ENCODE results near the gene TTC6. TPM values are rescaled to one million over a fixed set of nuclear protein-coding genes. Genes with fewer than 3 reads are reported as not detected.
A peak's percentile ranks its signal among the peaks of the same experiment; 100 is the strongest.

The TTC6 gene
- total RNA-seq, 1 experiment from 2014 or later, result 0.06 TPM

DNA sequence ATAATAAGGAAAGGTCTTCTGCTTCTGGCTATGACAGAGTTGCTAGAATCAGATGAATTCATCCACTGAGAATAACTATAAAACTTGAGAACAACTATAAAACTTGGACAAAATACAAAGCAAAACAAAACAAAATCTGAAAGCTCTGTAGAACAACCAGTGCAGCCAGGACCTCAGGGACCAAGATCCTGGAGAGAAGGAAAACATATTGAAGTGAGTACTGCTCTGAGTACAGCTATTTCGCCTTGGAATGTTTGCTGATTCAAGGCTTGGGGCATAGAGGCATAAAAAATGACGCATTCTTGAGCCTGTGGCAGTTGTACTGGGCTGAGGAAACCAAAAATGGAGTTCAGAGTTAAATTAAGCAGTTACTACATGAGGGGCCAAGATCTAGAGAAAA lies 22.1 kb upstream of the TTC6 start:
- no peaks in the 10 kb centered on the region for H3K27me3 ChIP-seq
- no peaks in the 10 kb centered on the region for H3K9me3 ChIP-seq (replicated peaks)
- H3K4me1 ChIP-seq, result no peaks in the 10 kb centered on the region
- no peak overlapping the region for H3K4me3 ChIP-seq
- no peak overlapping the region for H3K27ac ChIP-seq
- no peaks in the 10 kb centered on the region for H3K36me3 ChIP-seq
- no peak for DNase-seq

GRCh38 chr14:37579274-37579673 lies 16.2 kb upstream of the TTC6 start:
- H3K4me1 ChIP-seq, result no peaks in the 10 kb centered on the region
- H3K27me3 ChIP-seq, result no peaks in the 10 kb centered on the region
- no peak overlapping the region for H3K4me3 ChIP-seq
- no peaks in the 10 kb centered on the region for H3K36me3 ChIP-seq
- no peak overlapping the region for H3K27ac ChIP-seq
- DNase-seq, result no peak
- H3K9me3 ChIP-seq (replicated peaks), result no peaks in the 10 kb centered on the region

DNA sequence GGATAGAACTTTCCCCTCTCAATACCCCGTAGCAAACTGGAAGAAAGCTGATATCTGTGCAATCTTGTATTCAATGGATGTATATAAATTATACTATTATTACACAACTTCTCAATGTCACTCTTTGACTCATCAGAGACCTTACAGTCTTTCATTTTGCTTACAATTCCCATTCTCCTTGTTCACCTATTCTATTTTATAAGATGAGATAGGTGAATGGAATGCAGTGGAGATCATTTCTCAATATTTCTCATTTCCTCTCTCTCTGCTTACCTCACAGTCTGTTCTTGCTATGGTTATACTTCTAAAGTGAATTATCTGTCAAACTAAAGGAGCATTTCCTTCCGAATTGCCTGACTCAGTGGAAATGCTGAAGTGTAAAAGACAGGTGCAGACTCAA lies 15.3 kb upstream of the TTC6 start:
- H3K27ac ChIP-seq, result no peak overlapping the region
- no peaks in the 10 kb centered on the region for H3K9me3 ChIP-seq (replicated peaks)
- no peaks in the 10 kb centered on the region for H3K36me3 ChIP-seq
- no peak overlapping the region for H3K4me3 ChIP-seq
- DNase-seq, result no peak
- H3K4me1 ChIP-seq, result no peaks in the 10 kb centered on the region
- H3K27me3 ChIP-seq, result no peaks in the 10 kb centered on the region

DNA sequence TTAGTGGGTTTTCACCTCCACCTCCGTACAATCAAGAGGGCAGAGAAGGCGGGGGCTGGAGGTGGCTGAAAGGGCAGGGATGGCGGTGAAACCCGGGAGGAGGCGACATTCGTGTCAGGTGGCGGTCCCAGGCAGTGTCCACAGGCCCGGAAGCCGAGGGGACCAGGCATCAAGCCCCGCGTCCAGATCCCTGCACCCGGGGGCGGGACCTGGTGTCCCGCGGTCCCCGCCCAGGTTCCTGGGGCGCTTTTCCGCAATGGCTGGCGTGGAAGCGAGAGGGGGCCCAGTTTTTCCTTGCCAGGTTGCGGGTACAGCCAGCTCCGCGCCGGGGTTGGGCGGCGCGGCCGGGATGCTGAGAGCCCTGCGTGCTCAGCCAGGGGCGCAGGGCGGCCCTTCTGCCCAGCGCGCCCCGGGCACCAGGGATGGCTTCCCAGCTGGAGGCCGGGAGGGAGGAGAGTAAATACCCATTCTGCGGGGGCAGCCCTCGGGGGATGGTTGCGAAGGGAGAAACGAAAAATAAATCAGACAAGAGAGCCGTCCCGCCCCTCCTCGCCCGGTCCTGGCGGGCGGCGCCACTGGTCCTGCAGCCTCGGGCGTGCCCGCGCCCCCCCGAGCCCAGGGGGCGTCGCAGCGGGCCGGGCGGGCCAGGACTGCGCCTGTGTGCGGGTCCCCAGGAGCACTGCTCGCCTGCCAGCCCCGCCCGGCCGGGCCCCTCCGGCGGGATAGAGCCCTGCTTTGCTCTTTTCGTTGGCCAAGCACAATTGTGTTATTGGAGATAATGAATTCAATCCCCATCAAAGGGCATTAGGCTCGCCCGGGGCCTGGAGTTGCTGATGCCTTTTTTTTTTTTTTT lies 11.8 kb upstream of the TTC6 start:
- no peaks in the 10 kb centered on the region for H3K27me3 ChIP-seq
- no peaks in the 10 kb centered on the region for H3K36me3 ChIP-seq
- H3K4me1 ChIP-seq, result no peaks in the 10 kb centered on the region
- no peak overlapping the region for H3K27ac ChIP-seq
- no peak for DNase-seq
- no peaks in the 10 kb centered on the region for H3K9me3 ChIP-seq (replicated peaks)
- no peak overlapping the region for H3K4me3 ChIP-seq

- no peaks in the 10 kb centered on the region for H3K9me3 ChIP-seq (replicated peaks)
- no peaks in the 10 kb centered on the region for H3K27me3 ChIP-seq
- H3K27ac ChIP-seq, result no peak overlapping the region
Measured at GRCh38 chr14:37584211-37585100, 11.0 kb upstream of the TTC6 start.

GRCh38 chr14:37585101-37585511 lies 10.3 kb upstream of the TTC6 start:
- no peaks in the 10 kb centered on the region for H3K27me3 ChIP-seq
- no peaks in the 10 kb centered on the region for H3K36me3 ChIP-seq
- no peaks in the 10 kb centered on the region for H3K4me1 ChIP-seq
- no peak overlapping the region for H3K27ac ChIP-seq
- no peaks in the 10 kb centered on the region for H3K9me3 ChIP-seq (replicated peaks)
- no peak overlapping the region for H3K4me3 ChIP-seq
- DNase-seq, result no peak

More at GRCh38 chr14:37584211-37585100, 11.0 kb upstream of the TTC6 start:
- Histone ChIP-seq H3K36me3 (no peaks in the 10 kb centered on the region), H3K4me3 (no peak overlapping the region), H3K4me1 (no peaks in the 10 kb centered on the region)
- DNase-seq, result no peak

DNA sequence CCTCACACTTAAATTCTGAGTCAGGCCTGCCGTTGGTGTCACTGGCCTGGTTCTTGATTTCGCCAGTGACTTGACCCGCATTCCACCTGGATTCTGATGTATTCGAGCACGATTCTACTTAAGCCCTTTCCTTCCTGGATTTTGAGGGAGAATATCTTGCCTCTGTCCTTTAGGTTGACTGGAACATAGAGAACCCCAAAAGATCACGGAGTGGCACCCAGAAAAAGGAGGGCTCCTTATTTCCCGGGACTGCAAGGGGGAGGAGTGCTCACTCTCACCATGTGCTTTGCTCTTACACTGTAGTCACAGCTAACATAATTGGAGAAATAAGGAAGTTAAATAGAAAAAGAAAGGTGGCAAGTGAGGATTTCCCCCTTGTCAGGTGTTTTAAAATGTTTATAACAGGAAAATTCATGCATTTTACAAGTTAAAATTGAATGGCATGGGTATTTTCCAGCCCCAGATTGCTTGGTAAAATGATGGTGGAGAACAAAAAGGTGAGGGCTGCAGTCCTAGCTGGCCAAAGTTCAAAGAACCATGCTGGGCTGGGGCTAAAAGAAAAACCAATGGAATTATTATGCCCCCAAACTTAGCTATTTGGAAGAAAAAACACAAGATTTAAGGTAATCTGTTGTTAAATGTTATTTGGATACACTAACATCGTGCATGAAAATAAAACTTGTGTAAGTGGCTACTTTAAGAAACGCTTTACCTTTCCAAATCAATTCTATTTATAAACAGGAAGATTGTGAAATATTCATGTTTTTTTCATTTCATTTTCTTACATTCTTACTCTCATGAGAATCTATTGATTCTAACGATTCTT lies 9.2 kb upstream of the TTC6 start:
- Histone ChIP-seq H3K9me3 (replicated peaks) (no peaks in the 10 kb centered on the region), H3K4me3 (no peak overlapping the region), H3K36me3 (no peaks in the 10 kb centered on the region), H3K27me3 (no peaks in the 10 kb centered on the region), H3K4me1 (no peaks in the 10 kb centered on the region), H3K27ac (no peak overlapping the region)
- no peak for DNase-seq

- H3K4me3 ChIP-seq, result no peak overlapping the region
- DNase-seq, result no peak
- H3K4me1 ChIP-seq, result no peaks in the 10 kb centered on the region
- H3K27ac ChIP-seq, result no peak overlapping the region
- H3K27me3 ChIP-seq, result no peaks in the 10 kb centered on the region
- H3K9me3 ChIP-seq (replicated peaks), result no peaks in the 10 kb centered on the region
- H3K36me3 ChIP-seq, result no peaks in the 10 kb centered on the region
Measured at GRCh38 chr14:37586797-37587130, 8.7 kb upstream of the TTC6 start.

- H3K27me3 ChIP-seq, result no peaks in the 10 kb centered on the region
- no peaks in the 10 kb centered on the region for H3K4me1 ChIP-seq
- no peak for DNase-seq
- no peaks in the 10 kb centered on the region for H3K9me3 ChIP-seq (replicated peaks)
- peak overlapping the region; percentile 53 for H3K4me3 ChIP-seq
- no peak overlapping the region for H3K27ac ChIP-seq
- no peaks in the 10 kb centered on the region for H3K36me3 ChIP-seq
Measured at GRCh38 chr14:37587131-37587803, 8.2 kb upstream of the TTC6 start.

GRCh38 chr14:37587881-37588666 lies 7.4 kb upstream of the TTC6 start:
- no peaks in the 10 kb centered on the region for H3K9me3 ChIP-seq (replicated peaks)
- no peaks in the 10 kb centered on the region for H3K27me3 ChIP-seq
- peak in 1 of 2 experiments; percentile 20 for DNase-seq
- H3K27ac ChIP-seq, result no peak overlapping the region
- H3K4me1 ChIP-seq, result no peaks in the 10 kb centered on the region
- H3K36me3 ChIP-seq, result no peaks in the 10 kb centered on the region
- H3K4me3 ChIP-seq, result peak overlapping the region; percentile 53

GRCh38 chr14:37588667-37588955 lies 6.8 kb upstream of the TTC6 start:
- Histone ChIP-seq H3K9me3 (replicated peaks) (no peaks in the 10 kb centered on the region), H3K4me1 (no peaks in the 10 kb centered on the region), H3K27ac (no peak overlapping the region), H3K36me3 (no peaks in the 10 kb centered on the region), H3K27me3 (no peaks in the 10 kb centered on the region), H3K4me3 (peak overlapping the region; percentile 53)
- DNase-seq, result no peak

DNA sequence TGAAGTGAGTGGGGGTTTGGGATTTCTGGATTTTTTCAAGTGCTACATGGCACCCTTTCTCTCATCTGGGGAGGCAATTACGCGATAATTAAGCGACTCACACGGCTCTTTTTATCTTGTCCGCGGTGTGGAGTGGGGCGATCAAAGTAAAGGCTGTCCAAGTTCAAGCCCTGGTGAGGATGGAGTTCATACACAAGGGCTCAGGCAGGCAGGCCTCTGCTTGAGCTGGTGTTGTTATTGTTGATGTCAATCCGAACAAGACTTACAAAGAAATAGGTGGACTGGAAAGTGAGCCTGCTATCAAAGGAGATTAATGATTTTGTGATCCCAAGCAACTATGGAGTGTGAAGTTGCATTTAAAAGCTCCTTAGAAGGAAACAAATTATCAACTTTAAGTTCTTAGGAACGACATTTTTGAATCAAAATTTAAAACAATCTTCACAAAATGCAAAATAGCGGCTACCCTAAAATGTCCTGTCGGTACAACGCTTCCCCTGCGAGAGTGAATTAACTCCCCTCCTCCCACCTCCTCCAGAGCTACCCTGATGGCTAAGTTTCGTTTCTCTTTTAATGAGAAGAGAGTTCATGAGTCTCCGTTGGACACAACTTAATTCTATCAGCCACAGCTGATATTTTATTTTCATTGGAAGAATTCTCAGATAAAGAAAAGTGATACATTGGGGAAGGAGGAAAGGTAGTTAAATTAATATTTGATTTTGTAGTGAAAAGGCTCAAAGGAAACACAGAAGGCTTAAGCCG lies 6.3 kb upstream of the TTC6 start:
- no peaks in the 10 kb centered on the region for H3K36me3 ChIP-seq
- H3K4me3 ChIP-seq, result no peak overlapping the region
- no peaks in the 10 kb centered on the region for H3K27me3 ChIP-seq

GRCh38 chr14:37589715-37590427 lies 5.6 kb upstream of the TTC6 start:
- Histone ChIP-seq H3K4me1 (no peaks in the 10 kb centered on the region), H3K27me3 (no peaks in the 10 kb centered on the region), H3K4me3 (no peak overlapping the region), H3K36me3 (no peaks in the 10 kb centered on the region), H3K27ac (no peak overlapping the region), H3K9me3 (replicated peaks) (no peaks in the 10 kb centered on the region)
- DNase-seq, result no peak

More for the DNA sequence above, 6.3 kb upstream of the TTC6 start:
- H3K9me3 ChIP-seq (replicated peaks), result no peaks in the 10 kb centered on the region
- no peak overlapping the region for H3K27ac ChIP-seq
- DNase-seq, result no peak
- H3K4me1 ChIP-seq, result no peaks in the 10 kb centered on the region

All from SJCRH30 (cell line).